Neutrophil (primary cell): ENCODE data around the gene PCDH11X.
"Not testable (repeated sequence)": the region's sequence is repeated elsewhere in the genome, so short reads cannot be mapped to it uniquely, and the experiment has no call there.

Experiments used
- H3K27ac ChIP-seq: fragments of 200-600 bp; sonication (generic); 2 replicates; pipeline ENCODE4 v1.5.1; 2016; ENCODE audit warnings: mild to moderate bottlenecking, moderate library complexity
- H3K27me3 ChIP-seq: fragments of 200-600 bp; sonication (generic); 2 replicates; pipeline ENCODE4 v1.6.0; 2016; ENCODE audit warnings: mild to moderate bottlenecking
- H3K36me3 ChIP-seq: fragments of 200-600 bp; sonication (generic); 2 replicates; pipeline ENCODE4 v1.5.1; 2017
- H3K4me1 ChIP-seq, 2 experiments: fragments of 200-600 bp in 1 of 2; sonication (generic) in 1 of 2; 1 replicate in 1 of 2; 2 replicates in 1 of 2; pipeline versions ENCODE4 v1.5.1 to v1.6.1; 2013 to 2016; ENCODE audit warnings: low read depth in 1 of 2, low read length in 1 of 2, mild to moderate bottlenecking in 1 of 2, moderate library complexity in 1 of 2; ENCODE audit not compliant: control insufficient read depth in 1 of 2, insufficient read depth in 1 of 2
- H3K4me3 ChIP-seq, 2 experiments: fragments of 200-600 bp in 1 of 2; sonication (generic) in 1 of 2; 1 replicate in 1 of 2; 2 replicates in 1 of 2; pipeline ENCODE4 v1.5.1; 2013 to 2016; ENCODE audit warnings: low read depth in 1 of 2, low read length in 1 of 2, mild to moderate bottlenecking in 1 of 2, moderate library complexity in 1 of 2
- H3K9me3 ChIP-seq: fragments of 200-600 bp; sonication (generic); 2 replicates; pipeline ENCODE4 v1.5.1; 2016

Gene PCDH11X

DNA sequence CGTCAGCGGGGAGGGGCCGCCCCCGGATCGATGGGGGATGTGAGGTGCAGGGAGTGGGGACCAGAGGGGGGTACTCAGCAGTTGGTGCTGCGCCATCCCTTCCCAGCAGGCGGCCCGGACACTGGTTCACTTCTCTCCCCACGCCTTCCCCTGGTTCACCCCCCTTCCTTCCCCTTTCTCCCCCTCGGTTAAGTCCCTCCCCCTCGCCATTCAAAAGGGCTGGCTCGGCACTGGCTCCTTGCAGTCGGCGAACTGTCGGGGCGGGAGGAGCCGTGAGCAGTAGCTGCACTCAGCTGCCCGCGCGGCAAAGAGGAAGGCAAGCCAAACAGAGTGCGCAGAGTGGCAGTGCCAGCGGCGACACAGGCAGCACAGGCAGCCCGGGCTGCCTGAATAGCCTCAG, at the start of gene PCDH11X:
Gene PCDH11X (plus strand): TSS at position 241 of the 400 bp plus-strand sequence. CDS start 56,130 bp downstream, outside the sequence.
- H3K4me1 ChIP-seq, H3K4me3 ChIP-seq, H3K27ac ChIP-seq, H3K9me3 ChIP-seq, H3K36me3 ChIP-seq: not testable (repeated sequence)
- peaks cover 40% of the 10 kb centered on the region for H3K27me3 ChIP-seq

DNA sequence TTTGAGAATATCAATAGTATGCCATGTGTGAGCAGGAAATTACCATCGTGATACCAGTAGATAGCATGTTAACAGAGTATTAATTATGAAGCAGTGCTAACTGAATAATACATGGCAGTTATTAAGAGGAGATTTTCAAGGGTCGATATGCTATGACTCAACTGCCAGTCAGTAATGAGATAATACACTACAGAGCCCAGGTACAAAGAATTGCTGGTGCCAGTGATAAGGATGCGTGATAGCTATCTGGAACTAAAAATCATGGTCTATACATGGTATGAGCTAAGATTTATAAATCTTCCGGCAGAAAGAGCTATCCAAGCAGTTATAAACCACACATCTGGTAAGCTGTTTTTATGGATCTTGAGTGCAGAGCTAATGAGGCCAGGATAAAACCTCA, 31.7 kb upstream of the PCDH11X start:
- H3K9me3 ChIP-seq, H3K27me3 ChIP-seq, H3K36me3 ChIP-seq, H3K27ac ChIP-seq, H3K4me1 ChIP-seq, H3K4me3 ChIP-seq: not testable (repeated sequence)

- H3K27me3 ChIP-seq, H3K4me3 ChIP-seq, H3K9me3 ChIP-seq, H3K36me3 ChIP-seq, H3K27ac ChIP-seq, H3K4me1 ChIP-seq: not testable (repeated sequence)
These were observed 26.2 kb upstream of the PCDH11X start for GRCh38 chrX:91753022-91753421.

DNA sequence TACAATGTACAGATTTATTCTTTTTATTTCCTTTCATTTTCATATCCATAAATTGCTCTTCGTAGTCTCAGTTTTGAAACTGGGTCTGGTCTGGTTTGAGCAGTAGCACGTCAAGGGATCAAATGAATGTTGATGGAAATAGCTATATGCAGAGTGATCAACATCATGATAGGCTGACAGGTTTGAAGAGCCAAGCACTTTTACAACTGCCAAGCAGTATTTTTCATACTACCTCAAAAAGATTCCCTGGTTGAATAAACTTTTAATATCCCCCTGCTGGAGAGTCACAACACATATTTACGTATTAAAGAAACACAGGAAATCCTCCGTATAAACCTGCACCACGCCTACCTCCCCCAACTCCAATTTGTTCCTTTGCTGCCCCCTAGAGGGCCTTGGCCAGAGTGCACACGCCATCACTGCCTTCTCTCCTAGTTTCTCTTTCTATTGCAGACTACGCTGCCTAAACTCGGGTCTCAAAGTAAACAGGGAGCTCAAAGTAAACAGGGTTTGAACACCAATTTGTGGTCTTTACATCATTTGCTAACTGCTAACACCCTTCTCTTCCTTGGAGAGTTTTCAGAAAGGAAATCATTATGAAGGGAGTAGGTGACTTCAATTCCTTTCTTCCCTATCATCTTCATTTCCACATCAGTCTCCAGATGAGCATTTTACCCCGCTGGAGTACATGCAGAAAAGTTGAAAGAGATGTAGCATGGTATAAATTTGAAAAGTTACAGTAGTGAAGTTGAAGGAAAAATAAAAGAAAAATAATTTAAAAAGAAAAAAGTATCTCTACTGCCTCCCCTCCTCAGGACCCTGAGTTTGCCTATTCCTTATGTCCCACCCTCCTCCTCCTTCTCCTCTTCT, 8.3 kb upstream of the PCDH11X start:
- not testable (repeated sequence) for H3K27ac ChIP-seq

DNA sequence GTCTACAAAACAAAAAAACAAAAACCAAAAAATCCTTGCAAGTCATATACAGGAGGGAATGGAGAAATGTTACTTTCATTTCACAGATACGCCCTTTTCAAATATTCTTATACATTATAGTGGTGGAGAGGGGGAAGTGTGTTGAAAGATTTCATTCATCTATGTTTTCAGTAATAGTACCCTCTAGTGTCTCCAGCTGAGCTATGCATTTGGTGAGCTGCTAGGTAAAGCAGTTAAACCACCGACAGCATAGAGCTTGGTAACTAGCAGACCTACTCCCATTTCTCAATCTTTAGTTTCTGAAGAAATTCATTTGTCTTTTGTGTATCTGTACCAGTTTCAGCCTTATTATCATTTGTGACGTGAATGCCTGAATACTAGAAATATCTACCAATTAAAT, 5.2 kb upstream of the PCDH11X start:
- H3K4me1 ChIP-seq, H3K36me3 ChIP-seq, H3K9me3 ChIP-seq, H3K27ac ChIP-seq, H3K4me3 ChIP-seq, H3K27me3 ChIP-seq: not testable (repeated sequence)

More for the DNA sequence above, 8.3 kb upstream of the PCDH11X start:
- not testable (repeated sequence) for H3K27me3 ChIP-seq, H3K4me3 ChIP-seq, H3K4me1 ChIP-seq, H3K9me3 ChIP-seq, H3K36me3 ChIP-seq

- peaks cover 40% of the 10 kb centered on the region for H3K27me3 ChIP-seq
- not testable (repeated sequence) for H3K27ac ChIP-seq, H3K4me3 ChIP-seq, H3K36me3 ChIP-seq, H3K9me3 ChIP-seq, H3K4me1 ChIP-seq
These were observed 833 bp downstream of the PCDH11X start for GRCh38 chrX:91780008-91780407.

DNA sequence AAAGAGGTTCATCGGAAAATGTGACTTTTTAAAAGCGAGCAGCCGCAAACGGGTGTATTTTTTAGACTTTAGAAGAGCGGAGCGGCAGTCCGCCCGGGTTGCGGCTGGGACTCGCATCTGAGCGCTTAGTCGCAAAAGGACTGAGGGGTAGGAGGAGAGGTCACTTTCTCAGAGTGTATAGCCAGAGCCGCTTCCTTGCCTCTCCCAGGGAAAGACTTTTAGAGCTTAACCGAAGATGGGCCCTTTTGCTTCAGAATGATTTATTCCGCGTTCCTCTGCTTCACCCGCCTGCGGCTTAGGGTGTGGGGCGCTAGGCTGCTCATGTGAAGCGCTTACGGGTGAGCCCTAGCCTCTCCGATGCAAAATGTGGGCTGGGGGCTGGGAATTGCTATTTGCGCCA, 1.5 kb downstream of the PCDH11X start:
- not testable (repeated sequence) for H3K27ac ChIP-seq, H3K4me1 ChIP-seq, H3K36me3 ChIP-seq, H3K4me3 ChIP-seq, H3K9me3 ChIP-seq
- peaks cover 40% of the 10 kb centered on the region for H3K27me3 ChIP-seq

GRCh38 chrX:91781553-91782298, 2.6 kb downstream of the PCDH11X start:
- H3K4me3 ChIP-seq, H3K9me3 ChIP-seq, H3K27ac ChIP-seq, H3K36me3 ChIP-seq, H3K4me1 ChIP-seq: not testable (repeated sequence)
- H3K27me3 ChIP-seq = peaks cover 40% of the 10 kb centered on the region

DNA sequence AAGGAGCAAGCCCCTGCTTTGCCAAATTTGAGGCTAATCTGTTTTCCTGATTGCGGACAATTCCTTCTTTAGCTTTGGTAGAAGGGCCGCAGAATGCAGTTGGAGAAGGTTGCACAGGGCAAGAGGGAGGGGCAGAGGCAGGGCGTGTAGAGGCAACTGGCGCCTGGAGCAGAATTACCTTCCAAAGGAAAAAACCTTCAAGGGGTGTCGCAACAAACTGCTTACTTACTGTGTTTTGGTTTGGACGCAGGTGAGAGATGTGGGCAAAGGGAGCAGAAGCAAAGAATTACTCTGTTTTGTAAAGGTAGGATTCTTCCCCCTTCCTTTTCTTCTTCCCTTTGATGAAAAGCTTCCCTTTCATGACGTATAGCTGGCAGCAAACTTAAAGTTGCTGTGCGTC, 3.6 kb downstream of the PCDH11X start:
- not testable (repeated sequence) for H3K4me3 ChIP-seq, H3K4me1 ChIP-seq, H3K9me3 ChIP-seq, H3K36me3 ChIP-seq, H3K27ac ChIP-seq
- peaks cover 40% of the 10 kb centered on the region for H3K27me3 ChIP-seq

DNA sequence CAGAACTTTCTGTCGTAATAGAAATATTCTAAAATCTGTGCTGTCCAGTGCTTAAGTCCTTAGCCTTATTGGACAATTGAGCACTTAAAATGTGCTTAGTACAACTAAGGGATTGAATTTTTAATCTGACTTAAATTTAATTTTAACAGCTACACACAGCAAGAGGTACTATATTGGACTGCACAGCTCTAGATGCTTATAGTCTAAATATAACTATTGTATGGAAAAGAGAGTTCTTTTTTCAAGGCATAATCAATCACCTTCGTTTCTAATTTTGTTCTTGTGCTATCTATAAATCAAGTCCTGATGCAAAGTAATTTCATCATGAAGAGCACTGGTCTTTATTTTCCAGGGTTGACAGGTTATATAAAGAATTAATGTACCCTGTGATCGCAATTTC, 38.4 kb downstream of the PCDH11X start:
- not testable (repeated sequence) for H3K27ac ChIP-seq, H3K4me3 ChIP-seq, H3K36me3 ChIP-seq, H3K27me3 ChIP-seq, H3K9me3 ChIP-seq, H3K4me1 ChIP-seq

- H3K4me3 ChIP-seq, H3K27me3 ChIP-seq, H3K9me3 ChIP-seq, H3K27ac ChIP-seq, H3K36me3 ChIP-seq, H3K4me1 ChIP-seq: not testable (repeated sequence)
These were observed 46.1 kb downstream of the PCDH11X start for GRCh38 chrX:91825321-91825720.
